HS-27A (cell line): ENCODE data around the gene S100B.
A peak's percentile ranks its signal among the peaks of the same experiment; 100 is the strongest.
"Not testable (repeated sequence)": the region's sequence is repeated elsewhere in the genome, so short reads cannot be mapped to it uniquely, and the experiment has no call there.

Experiments used
- DNase-seq: peaks from one replicate; pipeline ENCODE4 v3.0.0-alpha.2; 2012; ENCODE audit warnings: low read depth, missing footprints

Gene S100B

GRCh38 chr21:46604975-46605766 lies at the start of gene S100B:
Gene S100B (minus strand): TSS chr21:46605082. CDS start chr21:46602415, 2,667 bp downstream.
- no peak for DNase-seq

GRCh38 chr21:46651121-46651520 lies 46.2 kb upstream of the S100B start:
- DNase-seq, result no peak

GRCh38 chr21:46650476-46651098 lies 45.7 kb upstream of the S100B start:
- no peak for DNase-seq

- DNase-seq, result no peak
Measured at GRCh38 chr21:46649356-46649755, 44.5 kb upstream of the S100B start.

GRCh38 chr21:46648539-46648938 lies 43.7 kb upstream of the S100B start:
- no peak for DNase-seq

DNA sequence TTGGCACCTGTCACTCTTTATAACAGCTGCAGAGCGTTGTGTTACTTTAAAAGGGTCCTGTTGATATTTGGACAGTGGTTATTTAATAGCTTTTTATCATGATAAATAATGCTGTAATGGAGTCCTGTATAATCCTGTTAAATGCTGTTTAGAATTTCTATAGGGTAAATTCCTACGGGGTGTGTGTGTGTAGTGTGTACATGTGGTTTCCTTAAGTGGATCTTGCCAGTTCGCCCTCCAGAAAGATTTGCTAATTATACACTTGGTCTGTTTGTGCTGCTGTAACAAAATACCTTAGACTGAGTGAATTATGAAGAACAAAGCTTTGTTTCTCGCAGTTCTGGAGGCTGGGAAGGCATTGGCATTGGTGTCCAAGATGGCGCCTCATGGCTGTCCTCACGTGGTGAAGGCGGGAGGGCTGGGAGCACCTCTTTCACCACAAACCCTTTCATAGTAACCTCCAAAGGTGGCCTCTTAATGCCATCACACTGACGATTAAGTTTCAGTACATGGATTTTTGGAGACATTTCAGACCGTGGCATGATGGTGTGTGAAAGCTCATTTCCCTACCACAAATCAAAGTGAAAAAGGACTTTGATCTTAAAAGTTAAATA lies 41.8 kb upstream of the S100B start:
- DNase-seq, result no peak

GRCh38 chr21:46645840-46646239 lies 41.0 kb upstream of the S100B start:
- DNase-seq, result no peak

- no peak for DNase-seq
Measured at GRCh38 chr21:46643379-46644177, 38.7 kb upstream of the S100B start.

DNA sequence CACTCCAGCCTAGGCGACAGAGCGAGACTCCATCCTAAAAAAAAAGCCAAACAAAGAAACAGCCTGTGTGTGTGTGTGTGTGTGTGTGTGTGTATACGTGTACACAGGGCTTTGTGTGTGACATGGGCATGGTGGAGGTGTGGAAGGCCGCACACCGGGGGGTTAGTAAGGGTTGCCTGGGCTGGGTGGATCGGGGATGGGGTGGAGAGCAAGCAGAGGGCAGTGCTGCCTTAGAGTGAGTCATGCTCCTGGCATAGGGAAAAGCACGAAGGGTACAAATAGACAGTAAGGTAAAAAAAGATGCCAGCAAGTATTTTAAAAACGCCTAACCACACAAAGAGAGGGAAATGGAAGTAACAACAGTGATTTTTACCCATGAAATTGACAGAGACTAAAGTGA lies 36.8 kb upstream of the S100B start:
- DNase-seq, result no peak

DNA sequence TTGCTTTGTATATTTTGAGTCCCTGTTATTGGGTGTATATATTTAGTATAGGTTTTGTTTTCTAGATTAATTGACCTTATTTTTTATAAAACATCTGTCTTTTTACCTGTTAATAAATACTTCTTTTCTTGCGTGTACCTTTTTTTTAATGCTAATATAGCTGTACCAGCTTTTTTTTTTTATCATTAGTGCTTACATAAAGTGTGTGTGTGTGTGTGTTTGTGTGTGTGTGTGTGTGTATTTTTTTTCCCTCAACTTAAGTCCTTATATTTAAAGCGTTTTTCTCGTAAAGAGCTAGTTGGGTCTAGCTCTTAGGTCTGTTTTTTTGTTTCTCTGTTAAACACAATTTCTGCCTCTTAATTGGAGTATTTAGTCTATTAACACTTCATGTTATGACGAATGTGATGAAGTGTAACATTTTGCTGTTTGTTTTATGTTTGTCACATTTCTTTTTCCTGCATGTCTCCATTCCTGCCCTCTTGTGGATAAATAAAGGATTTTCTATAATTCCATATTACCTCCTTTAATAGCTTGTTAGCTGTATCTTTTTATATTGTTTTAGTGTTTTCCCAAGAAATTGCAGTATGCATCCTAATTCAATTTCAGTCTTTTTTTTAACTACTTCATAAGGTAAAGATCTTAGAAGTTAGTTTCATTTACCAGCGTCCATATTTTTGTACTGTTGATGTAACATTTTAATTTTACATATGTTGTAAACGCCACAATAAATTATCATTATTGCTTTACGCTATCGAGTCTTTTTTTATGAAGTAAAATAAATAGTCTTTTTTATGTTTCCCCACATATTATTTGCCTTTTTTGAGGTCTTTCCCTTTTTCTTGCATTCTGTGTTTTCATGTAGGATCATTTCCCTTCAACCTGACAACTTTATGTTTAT lies 34.9 kb upstream of the S100B start:
- DNase-seq, result no peak

DNA sequence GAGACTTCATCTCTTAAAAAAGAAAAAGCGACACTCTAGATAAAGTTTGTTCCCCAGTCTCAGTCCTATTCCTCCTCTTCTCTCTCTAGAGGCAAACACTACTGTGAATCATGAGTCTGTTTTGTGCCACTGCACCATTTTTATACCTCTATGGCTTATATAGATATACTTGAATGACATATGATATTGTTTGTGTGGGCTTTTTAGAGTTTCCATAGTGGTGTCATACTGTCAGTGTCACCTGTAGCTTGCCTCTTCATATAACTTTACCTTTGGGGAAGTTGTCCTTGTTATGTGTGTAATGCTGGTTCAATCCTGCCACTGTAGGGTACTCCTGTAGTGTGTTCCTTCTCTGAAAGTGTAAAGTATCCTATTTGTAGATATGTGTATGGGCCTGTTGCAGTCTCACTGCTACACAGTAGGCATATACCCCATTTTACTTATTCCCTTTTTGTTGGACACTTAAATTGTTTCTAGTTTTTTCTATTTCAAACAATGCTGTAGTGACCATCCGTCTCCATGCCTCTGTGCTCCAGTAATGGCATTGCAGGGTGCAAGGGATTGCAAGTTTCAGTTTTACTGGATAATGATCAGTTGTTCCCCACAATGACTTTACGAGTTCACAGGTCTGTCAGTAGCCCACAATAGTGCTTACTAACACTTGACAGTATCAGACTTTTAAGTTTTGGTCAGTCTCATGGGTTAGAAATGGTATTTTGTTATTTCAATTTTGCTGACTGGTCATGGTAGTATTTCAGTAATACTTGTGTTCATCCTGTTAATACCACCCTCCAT lies 33.3 kb upstream of the S100B start:
- DNase-seq, result no peak

DNA sequence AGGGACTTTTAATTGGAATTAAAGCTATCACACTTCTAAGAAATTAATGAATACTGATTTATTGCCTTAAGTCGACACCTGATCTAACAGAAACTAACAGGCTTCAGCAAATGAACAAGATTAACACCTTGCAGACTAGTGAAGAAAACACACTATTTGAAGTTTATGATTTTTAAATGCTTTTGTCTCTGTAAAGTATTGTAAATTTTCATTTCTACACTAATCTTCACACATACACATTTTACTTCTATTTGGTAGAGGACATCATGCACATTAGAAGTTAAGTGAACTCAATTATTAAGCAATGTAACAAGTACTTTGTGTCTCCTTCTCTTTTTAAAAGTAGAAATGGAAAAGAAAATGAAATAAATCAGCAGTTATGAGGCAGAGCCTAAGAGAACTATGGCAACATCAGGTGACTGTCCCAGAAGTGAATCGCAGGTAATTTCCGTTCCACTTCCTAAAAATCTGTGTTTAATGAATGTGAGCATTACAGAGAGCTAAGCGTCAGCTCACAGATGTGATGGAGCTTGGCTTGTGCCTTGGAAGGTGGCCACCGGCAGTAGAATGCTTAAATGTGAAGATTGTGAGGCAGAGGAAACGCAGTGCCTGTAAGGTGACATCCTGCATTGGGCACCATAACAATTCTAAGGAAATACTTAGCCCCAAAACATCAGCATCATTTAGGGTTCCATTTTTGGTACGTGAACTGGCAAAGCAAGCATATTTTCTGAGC lies 31.8 kb upstream of the S100B start:
- DNase-seq, result no peak

- no peak for DNase-seq
Measured at GRCh38 chr21:46636181-46636512, 31.3 kb upstream of the S100B start.

GRCh38 chr21:46635324-46636180 lies 30.7 kb upstream of the S100B start, which contains the start of gene PRMT2:
Gene PRMT2 (plus strand): TSS chr21:46635674. CDS start chr21:46636952, 1,278 bp downstream.
- DNase-seq, result peak; percentile 95

- peak; percentile 84 for DNase-seq
Measured at GRCh38 chr21:46634966-46635323, 30.1 kb upstream of the S100B start.

DNA sequence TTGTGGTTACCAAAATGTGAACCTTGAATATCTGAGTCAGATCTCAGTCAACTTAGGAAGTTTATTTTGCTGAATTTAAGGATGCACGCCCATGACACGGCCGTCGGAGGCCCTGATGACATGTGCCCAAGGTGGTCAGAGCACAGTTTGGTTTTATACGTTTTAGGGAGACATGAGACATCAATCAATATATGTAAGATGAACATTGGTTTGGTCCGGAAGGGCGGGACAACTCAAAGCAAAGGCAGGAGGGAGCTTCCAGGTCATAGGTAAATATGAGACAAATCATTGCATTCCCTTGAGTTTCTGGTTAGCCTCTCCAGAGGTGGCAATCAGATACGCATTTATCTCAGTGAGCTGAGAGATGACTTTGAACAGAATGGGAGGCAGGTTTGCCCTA lies 29.5 kb upstream of the S100B start:
- no peak for DNase-seq

DNA sequence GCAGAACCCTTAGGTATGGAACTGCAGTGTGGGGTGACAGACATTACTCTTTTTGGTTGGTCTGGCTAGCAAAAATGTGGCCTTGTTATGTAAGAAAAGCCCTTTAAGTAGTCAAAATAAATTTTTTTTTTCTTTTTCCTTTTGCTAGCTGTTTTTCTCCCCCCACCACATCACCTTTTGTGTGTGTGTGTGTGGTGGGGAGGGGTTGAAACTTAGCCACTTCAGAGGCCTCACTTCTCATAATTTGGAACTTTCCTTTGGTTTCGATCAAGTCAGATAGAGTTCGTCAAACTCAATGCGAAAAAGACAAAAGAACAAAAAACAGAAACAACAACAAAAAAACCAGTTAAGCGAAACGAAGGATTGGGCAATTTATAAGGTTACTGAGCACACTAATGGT lies 28.7 kb upstream of the S100B start:
- no peak for DNase-seq

- not testable (repeated sequence) for DNase-seq
Measured at GRCh38 chr21:46630915-46631314, 26.0 kb upstream of the S100B start.

GRCh38 chr21:46628868-46629267 lies 24.0 kb upstream of the S100B start:
- DNase-seq, result no peak
